C4-2B (cell line): ENCODE measurements around the gene DNAH17.
A peak's percentile ranks its signal among the peaks of the same experiment; 100 is the strongest.

Experiments
- H3K27ac ChIP-seq: fragments of 450-650 bp; 2 replicates; pipeline ENCODE4 v1.5.1; 2017
- ZFX ChIP-seq: fragments of 450-650 bp; IDR thresholded peaks from 2 replicates; pipeline ENCODE4 v1.6.1; 2017
- TF ChIP-seq, protein P1 (sequence below): fragments of 450-650 bp; conservative IDR thresholded peaks from 2 replicates; pipeline ENCODE4 v1.5.1; 2017; ENCODE audit warnings: mild to moderate bottlenecking

The DNAH17 gene

DNA sequence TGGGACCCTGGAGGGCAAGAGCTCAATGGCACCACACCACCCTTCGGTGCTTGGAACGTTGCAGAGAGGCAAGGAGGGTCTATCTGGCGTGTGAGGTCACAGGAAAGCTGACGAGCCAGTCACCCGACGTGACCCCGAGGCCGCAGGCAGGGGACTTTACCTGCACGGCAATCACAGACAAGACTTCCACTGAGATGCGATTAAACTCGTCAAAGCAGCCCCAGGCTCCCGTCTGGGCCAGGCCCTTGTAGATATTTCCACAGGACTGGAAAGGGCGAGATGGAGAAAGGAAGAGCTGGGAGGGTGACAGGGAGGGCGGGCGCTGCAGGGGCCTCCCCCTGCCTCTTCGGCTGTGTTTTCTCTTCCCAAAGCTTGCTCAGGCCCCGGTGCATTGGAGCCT, 78.3 kb downstream of the DNAH17 start:
- TF ChIP-seq, protein P1, sequence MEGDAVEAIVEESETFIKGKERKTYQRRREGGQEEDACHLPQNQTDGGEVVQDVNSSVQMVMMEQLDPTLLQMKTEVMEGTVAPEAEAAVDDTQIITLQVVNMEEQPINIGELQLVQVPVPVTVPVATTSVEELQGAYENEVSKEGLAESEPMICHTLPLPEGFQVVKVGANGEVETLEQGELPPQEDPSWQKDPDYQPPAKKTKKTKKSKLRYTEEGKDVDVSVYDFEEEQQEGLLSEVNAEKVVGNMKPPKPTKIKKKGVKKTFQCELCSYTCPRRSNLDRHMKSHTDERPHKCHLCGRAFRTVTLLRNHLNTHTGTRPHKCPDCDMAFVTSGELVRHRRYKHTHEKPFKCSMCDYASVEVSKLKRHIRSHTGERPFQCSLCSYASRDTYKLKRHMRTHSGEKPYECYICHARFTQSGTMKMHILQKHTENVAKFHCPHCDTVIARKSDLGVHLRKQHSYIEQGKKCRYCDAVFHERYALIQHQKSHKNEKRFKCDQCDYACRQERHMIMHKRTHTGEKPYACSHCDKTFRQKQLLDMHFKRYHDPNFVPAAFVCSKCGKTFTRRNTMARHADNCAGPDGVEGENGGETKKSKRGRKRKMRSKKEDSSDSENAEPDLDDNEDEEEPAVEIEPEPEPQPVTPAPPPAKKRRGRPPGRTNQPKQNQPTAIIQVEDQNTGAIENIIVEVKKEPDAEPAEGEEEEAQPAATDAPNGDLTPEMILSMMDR, result no peak
- TF ChIP-seq ZFX, result no peak
- no peak overlapping the region for H3K27ac ChIP-seq

DNA sequence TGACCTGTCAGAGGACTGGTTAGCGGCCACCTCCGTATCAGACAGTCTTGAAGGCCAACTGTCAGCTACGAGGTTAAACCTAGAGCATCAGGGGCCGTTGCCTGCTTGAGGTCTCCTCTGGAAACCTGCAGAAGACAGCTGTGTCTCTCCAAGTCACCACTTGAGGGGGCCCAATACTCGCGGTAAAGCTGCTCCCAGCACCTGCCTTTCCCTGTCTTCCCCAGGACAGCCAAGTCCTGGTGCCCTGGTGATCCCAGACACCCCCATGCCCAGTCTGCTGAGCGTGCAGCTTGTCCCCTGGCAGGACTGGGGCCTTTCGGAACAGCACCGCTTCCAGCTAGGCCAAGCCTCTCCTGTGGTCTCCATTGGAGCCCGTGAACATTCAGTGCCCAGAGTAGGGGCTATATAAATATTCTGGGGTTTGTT, 80.1 kb downstream of the DNAH17 start:
- TF ChIP-seq, protein P1, result peak; percentile 85
- no peak for TF ChIP-seq ZFX
- H3K27ac ChIP-seq, result no peak overlapping the region

- TF ChIP-seq ZFX, result no peak
- TF ChIP-seq, protein P1, result no peak
- no peak overlapping the region for H3K27ac ChIP-seq
These were observed 80.9 kb downstream of the DNAH17 start for GRCh38 chr17:78496311-78496710.

DNA sequence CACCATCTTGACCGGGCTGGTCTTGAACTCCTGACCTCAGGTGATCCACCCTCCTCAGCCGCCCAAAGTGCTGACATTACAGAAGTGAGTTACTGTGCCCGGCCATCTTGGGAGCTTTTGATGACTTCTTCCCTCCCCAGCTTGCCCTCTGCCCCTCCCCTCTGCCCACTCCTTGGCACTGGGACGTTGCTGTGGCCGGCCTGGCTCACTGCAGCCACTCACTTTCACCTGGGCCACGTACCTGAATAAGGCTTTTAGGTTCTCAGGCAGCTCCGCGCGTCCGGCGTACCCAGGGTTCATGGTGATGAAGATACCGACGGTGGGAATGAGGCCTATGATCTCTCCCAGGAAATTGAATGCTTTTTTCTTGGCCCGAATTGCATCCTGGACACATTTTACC, 81.6 kb downstream of the DNAH17 start:
- no peak for TF ChIP-seq ZFX
- TF ChIP-seq, protein P1, result no peak
- no peak overlapping the region for H3K27ac ChIP-seq

DNA sequence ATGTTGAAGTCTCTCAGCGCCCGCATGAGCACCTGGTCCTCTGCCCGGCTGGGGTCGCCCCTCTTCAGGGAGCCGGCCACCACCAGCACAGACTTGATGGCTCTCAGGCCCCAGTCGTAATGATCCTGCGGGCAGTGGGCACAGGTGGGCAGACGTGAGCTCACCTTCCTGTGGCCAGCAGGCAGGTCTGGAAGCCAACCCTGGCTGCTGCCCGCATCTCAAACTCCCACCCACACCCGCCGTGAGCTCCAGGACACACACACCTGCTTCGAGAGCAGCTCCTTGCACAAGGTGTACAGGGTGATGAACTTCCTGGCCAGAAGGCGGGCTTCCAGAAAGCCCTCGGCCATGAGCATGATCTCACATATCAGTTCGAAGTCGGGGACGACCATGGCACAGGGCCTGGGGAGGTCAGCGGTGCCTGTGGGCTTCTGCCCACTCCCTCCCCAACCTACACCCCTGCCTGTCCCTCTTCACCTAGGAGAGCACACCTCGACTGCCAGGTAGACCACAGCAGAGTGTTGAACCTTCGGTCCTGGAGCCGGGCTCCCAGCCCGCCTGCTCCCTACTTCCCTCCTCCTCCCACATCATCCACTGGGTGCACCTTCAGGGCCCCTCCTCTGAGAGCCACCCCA, 82.4 kb downstream of the DNAH17 start:
- TF ChIP-seq, protein P1, result no peak
- TF ChIP-seq ZFX, result no peak
- H3K27ac ChIP-seq, result no peak overlapping the region

DNA sequence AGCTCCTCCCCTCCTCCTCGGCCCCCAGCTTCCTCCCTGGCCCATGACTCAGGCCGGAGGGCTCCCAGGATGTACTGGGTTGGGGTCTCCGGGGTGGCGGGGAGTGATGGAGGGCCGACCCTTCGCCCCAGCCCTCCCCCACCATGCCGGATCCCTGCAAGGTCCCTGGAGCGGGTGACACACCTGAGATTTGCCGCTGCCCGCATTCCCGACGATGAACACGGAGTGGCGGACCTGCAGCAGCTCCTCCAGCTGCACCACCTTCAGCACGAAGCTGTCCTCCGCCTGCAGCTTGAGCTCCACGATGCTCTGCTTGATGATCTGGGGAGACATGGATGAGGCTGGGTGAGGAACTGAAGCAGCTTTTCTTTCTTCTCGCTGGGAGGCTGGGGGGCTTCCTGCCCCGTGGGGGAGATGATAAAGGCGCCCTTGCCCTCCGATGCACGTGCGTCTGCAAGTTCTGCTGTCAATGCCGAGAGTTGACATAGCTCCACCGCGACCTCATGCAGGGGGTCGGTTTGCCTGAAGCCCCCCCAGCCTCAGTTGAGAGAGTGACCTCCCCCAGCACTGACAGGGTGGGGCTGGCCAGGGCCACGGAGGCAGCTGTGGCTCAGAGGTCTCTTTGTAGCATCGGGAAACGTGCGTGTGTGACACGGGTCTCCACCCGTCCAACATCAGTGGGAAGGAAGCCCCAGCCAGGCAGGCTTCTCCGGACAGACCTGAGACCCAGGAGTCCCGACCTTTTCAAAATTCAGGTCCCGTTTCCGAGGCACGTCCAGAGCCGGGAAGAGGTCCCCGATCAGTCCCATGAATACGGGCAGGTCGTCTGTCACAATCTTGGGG, 83.1 kb downstream of the DNAH17 start:
- H3K27ac ChIP-seq, result no peak overlapping the region
- no peak for TF ChIP-seq ZFX
- TF ChIP-seq, protein P1, result no peak

GRCh38 chr17:78493450-78493849, 83.7 kb downstream of the DNAH17 start:
- H3K27ac ChIP-seq, result no peak overlapping the region
- TF ChIP-seq, protein P1, result no peak
- no peak for TF ChIP-seq ZFX
